ENCODE data around the gene TMEM273.

DNA sequence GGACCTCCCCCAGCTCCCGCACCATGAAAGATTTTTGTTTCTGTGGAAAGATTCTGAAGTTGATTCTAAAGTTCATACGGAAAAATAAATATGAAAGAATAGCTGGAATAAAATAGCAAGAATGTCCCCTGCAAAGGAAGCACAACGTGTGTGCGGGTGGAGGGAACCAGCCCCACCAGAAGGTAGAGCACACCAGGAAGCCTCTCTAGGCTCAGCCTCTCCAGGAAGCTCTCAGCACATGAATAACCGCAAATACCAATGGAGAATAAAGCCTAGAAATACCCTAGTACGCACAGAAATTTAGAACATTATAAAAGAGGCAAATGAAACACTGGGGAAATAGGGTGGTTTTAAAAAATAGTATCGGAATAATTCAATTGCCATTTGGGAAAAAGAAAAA lies 29.8 kb downstream of the TMEM273 start:
- TF ChIP-seq CTCF (IDR thresholded peaks at IDR 0.05; ENCODE audit: low read length): no peak
- TF ChIP-seq EZH2 (IDR thresholded peaks at IDR 0.05; ENCODE audit: borderline replicate concordance, low read length): no peak

Measured in OCI-LY1 (cell line).